ENCODE results near the gene CCDC85B.

DNA sequence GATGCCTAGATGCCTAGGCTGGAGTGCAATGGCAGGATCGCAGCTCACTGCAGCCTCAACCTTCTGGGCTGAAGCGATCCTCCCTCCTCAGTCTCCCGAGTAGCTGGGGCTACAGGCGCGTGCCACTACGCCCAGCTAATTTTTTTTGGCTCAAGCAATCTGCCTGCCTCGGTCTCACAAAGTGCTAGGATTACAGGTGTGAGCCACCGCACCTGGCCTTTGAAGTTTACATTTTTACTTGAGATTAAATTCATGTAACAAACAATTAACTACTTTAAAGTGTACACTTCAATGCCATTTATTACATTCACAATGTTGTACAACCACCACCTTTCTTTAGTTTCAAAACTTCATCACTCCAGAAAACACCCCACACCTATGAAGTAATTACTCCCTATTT lies 13.2 kb downstream of the CCDC85B start:
- TF ChIP-seq, protein P1, sequence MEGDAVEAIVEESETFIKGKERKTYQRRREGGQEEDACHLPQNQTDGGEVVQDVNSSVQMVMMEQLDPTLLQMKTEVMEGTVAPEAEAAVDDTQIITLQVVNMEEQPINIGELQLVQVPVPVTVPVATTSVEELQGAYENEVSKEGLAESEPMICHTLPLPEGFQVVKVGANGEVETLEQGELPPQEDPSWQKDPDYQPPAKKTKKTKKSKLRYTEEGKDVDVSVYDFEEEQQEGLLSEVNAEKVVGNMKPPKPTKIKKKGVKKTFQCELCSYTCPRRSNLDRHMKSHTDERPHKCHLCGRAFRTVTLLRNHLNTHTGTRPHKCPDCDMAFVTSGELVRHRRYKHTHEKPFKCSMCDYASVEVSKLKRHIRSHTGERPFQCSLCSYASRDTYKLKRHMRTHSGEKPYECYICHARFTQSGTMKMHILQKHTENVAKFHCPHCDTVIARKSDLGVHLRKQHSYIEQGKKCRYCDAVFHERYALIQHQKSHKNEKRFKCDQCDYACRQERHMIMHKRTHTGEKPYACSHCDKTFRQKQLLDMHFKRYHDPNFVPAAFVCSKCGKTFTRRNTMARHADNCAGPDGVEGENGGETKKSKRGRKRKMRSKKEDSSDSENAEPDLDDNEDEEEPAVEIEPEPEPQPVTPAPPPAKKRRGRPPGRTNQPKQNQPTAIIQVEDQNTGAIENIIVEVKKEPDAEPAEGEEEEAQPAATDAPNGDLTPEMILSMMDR (IDR thresholded peaks at IDR 0.05): no peak
- no peak for TF ChIP-seq POLR2A (IDR thresholded peaks at IDR 0.05)

All from testis (tissue), 2 donors.